Smooth muscle cell (in vitro differentiated cells): ENCODE data around the gene LCMT2. TPM values are rescaled to one million over a fixed set of nuclear protein-coding genes. Genes with fewer than 3 reads are reported as not detected.

Source experiments
- DNase-seq: peaks from one replicate; lab custom pipeline; 2025; ENCODE audit not compliant: unreplicated experiment; lab: John Stamatoyannopoulos, UW
- H2AFZ ChIP-seq: fragments of 200-600 bp; sonication (generic); 2 replicates; pipeline ENCODE4 v1.6.0; 2016; ENCODE audit warnings: antibody characterized with exemption, low read depth, mild to moderate bottlenecking
- H3F3A ChIP-seq: fragments of 200-600 bp; sonication (generic); 2 replicates; pipeline ENCODE4 v1.6.0; 2017; ENCODE audit warnings: antibody characterized with exemption, low read depth
- H3K27ac ChIP-seq: fragments of 200-600 bp; sonication (generic); 2 replicates; pipeline ENCODE4 v1.5.1; 2016; ENCODE audit warnings: low read depth, mild to moderate bottlenecking
- H3K27me3 ChIP-seq: fragments of 200-600 bp; sonication (generic); 2 replicates; pipeline ENCODE4 v1.6.1; 2016; ENCODE audit warnings: low read depth, mild to moderate bottlenecking
- H3K36me3 ChIP-seq: fragments of 200-600 bp; sonication (generic); 2 replicates; pipeline ENCODE4 v1.5.1; 2016; ENCODE audit warnings: low read depth
- H3K4me1 ChIP-seq: fragments of 200-600 bp; sonication (generic); 2 replicates; pipeline ENCODE4 v1.5.1; 2016; ENCODE audit warnings: low read depth
- H3K4me2 ChIP-seq: fragments of 200-600 bp; sonication (generic); 2 replicates; pipeline ENCODE4 v1.6.0; 2016; ENCODE audit warnings: mild to moderate bottlenecking
- H3K4me3 ChIP-seq: fragments of 200-600 bp; sonication (generic); 2 replicates; pipeline ENCODE4 v1.5.1; 2016; ENCODE audit warnings: mild to moderate bottlenecking
- H3K79me2 ChIP-seq: fragments of 200-600 bp; sonication (generic); 2 replicates; pipeline ENCODE4 v1.6.0; 2016; ENCODE audit warnings: low read depth, mild to moderate bottlenecking
- H3K9ac ChIP-seq: fragments of 200-600 bp; sonication (generic); 2 replicates; pipeline ENCODE4 v1.6.0; 2016; ENCODE audit warnings: low read depth
- H3K9me3 ChIP-seq: fragments of 200-600 bp; sonication (generic); replicated peaks from 2 replicates; pipeline ENCODE4 v1.5.1; 2016; ENCODE audit warnings: low read depth
- H4K20me1 ChIP-seq: fragments of 200-600 bp; sonication (generic); 2 replicates; pipeline ENCODE4 v1.6.0; 2016; ENCODE audit warnings: low read depth
- CTCF ChIP-seq: fragments of 200-600 bp; sonication (generic); IDR thresholded peaks from 2 replicates; pipeline ENCODE4 v1.5.1; 2017; ENCODE audit warnings: borderline replicate concordance, mild to moderate bottlenecking, antibody characterized with exemption; ENCODE audit not compliant: insufficient read depth, poor library complexity, severe bottlenecking
- WGBS: methylation state at CpG from one replicate; pipeline ENCODE4 v1.1.7; 2016; ENCODE audit warnings: low lambda C conversion rate; 5-methylcytosine and 5-hydroxymethylcytosine counted together
- polyA plus RNA-seq: library from polyadenylated mRNA; unstranded; fragments of >200 nt; fragmentation: Nextera tagmentation; extraction: Ambion mirVana; gene quantifications from 2 replicates; pipeline ENCODE4 v1.2.1, GENCODE V29; 2016
- total RNA-seq: library from RNA; depleted of rRNA; stranded (reverse); fragments of >200 nt; gene quantifications from 2 replicates; pipeline ENCODE4 v1.2.3, GENCODE V29; 2014

LCMT2 gene
- total RNA-seq (5.0 and 5.7 TPM in 2 replicates), polyA plus RNA-seq (2.2 and 5.4 TPM in 2 replicates)

GRCh38 chr15:43329960-43330779 is at the start of gene LCMT2:
TSS of gene LCMT2 (minus strand) at chr15:43330573. CDS start at chr15:43330489, 84 bp downstream.
- Histone ChIP-seq H3K4me3 (peak within 1 kb of the TSS; percentile 54), H3K9ac (peak within 1 kb of the TSS; percentile 72), H3K4me2 (peak within 1 kb of the TSS; percentile 90), H3K9me3 (no peaks in the 10 kb centered on the region), H3K4me1 (peaks cover 17% of the 10 kb centered on the region), H3F3A (no peaks in the 10 kb centered on the region), H4K20me1 (peaks cover 9% of the 10 kb centered on the region), H2AFZ (peak within 1 kb of the TSS; percentile 84), H3K27ac (peak within 1 kb of the TSS; percentile 87), H3K79me2 (peaks cover 13% of the 10 kb centered on the region), H3K27me3 (no peaks in the 10 kb centered on the region), H3K36me3 (no peaks in the 10 kb centered on the region)
- DNase-seq = peak; percentile 81
- no peak for TF ChIP-seq CTCF
- WGBS = 1% methylated on average over 86 of the region's 86 CpGs

GRCh38 chr15:43378601-43379000 is 48.2 kb upstream of the LCMT2 start:
- no peaks in the 10 kb centered on the region for H4K20me1 ChIP-seq
- no peak overlapping the region for H3K9ac ChIP-seq
- DNase-seq = no peak
- H3K4me1 ChIP-seq = no peaks in the 10 kb centered on the region
- no peaks in the 10 kb centered on the region for H3K9me3 ChIP-seq
- no peaks in the 10 kb centered on the region for H3K79me2 ChIP-seq
- no peaks in the 10 kb centered on the region for H3F3A ChIP-seq
- no peak overlapping the region for H3K27ac ChIP-seq
- H3K27me3 ChIP-seq = no peaks in the 10 kb centered on the region
- TF ChIP-seq CTCF = no peak
- no peak overlapping the region for H3K4me2 ChIP-seq
- H3K36me3 ChIP-seq = peaks cover 4% of the 10 kb centered on the region
- no peak overlapping the region for H3K4me3 ChIP-seq
- no peak overlapping the region for H2AFZ ChIP-seq

GRCh38 chr15:43376017-43376705 is 45.8 kb upstream of the LCMT2 start:
- peak; percentile 64 for TF ChIP-seq CTCF
- H3K9me3 ChIP-seq = no peaks in the 10 kb centered on the region
- no peaks in the 10 kb centered on the region for H3K27me3 ChIP-seq
- H3K4me3 ChIP-seq = no peak overlapping the region
- no peak overlapping the region for H3K9ac ChIP-seq
- WGBS = 88% methylated on average over 13 of the region's 13 CpGs
- H2AFZ ChIP-seq = no peak overlapping the region
- H3K79me2 ChIP-seq = peaks cover 2% of the 10 kb centered on the region
- H3F3A ChIP-seq = no peaks in the 10 kb centered on the region
- H3K36me3 ChIP-seq = peaks cover 4% of the 10 kb centered on the region
- no peaks in the 10 kb centered on the region for H4K20me1 ChIP-seq
- peaks cover 8% of the 10 kb centered on the region for H3K4me1 ChIP-seq
- H3K4me2 ChIP-seq = no peak overlapping the region
- no peak for DNase-seq
- H3K27ac ChIP-seq = no peak overlapping the region
